MG63 (cell line): Measurements from ENCODE around the gene ATP2B3. TPM values are rescaled to one million over a fixed set of nuclear protein-coding genes. Genes with fewer than 3 reads are reported as not detected.
A peak's percentile ranks its signal among the peaks of the same experiment; 100 is the strongest.

Source experiments
- DNase-seq: peaks from one replicate; pipeline ENCODE4 v3.0.0-alpha.2; 2020
- H3K27me3 ChIP-seq: fragments of 250-450 bp; sonication (Bioruptor Pico); 2 replicates; pipeline ENCODE4 v1.5.1; 2020; ENCODE audit warnings: mild to moderate bottlenecking, moderate library complexity
- H3K36me3 ChIP-seq: fragments of 250-450 bp; sonication (Bioruptor Pico); 2 replicates; pipeline ENCODE4 v1.5.1; 2020; ENCODE audit warnings: mild to moderate bottlenecking, moderate library complexity
- H3K4me3 ChIP-seq: fragments of 250-450 bp; sonication (Bioruptor Pico); 2 replicates; pipeline ENCODE4 v1.5.1; 2020; ENCODE audit warnings: mild to moderate bottlenecking, moderate library complexity
- H3K9me3 ChIP-seq: fragments of 250-450 bp; sonication (Bioruptor Pico); 2 replicates; pipeline ENCODE4 v1.5.1; 2020; ENCODE audit warnings: mild to moderate bottlenecking, moderate library complexity
- total RNA-seq: library from RNA; depleted of rRNA; stranded (reverse); fragments of >200 nt; shearing (Covaris generic); gene quantifications from 2 replicates; pipeline ENCODE4 v1.2.3, GENCODE V29; 2014; ENCODE audit warnings: low replicate concordance

ATP2B3 gene
- total RNA-seq, 1 experiment from 2014 or later: 0.13 TPM

- Histone ChIP-seq H3K36me3 (no peaks in the 10 kb centered on the region), H3K9me3 (no peaks in the 10 kb centered on the region), H3K4me3 (no peak overlapping the region), H3K27me3 (no peaks in the 10 kb centered on the region)
- no peak for DNase-seq
Measured at GRCh38 chrX:153565996-153566580, 48.6 kb downstream of the ATP2B3 start.

GRCh38 chrX:153568451-153569011, 51.1 kb downstream of the ATP2B3 start:
- no peaks in the 10 kb centered on the region for H3K9me3 ChIP-seq
- no peaks in the 10 kb centered on the region for H3K36me3 ChIP-seq
- no peak for DNase-seq
- no peak overlapping the region for H3K4me3 ChIP-seq
- no peaks in the 10 kb centered on the region for H3K27me3 ChIP-seq

- no peak overlapping the region for H3K4me3 ChIP-seq
- no peaks in the 10 kb centered on the region for H3K9me3 ChIP-seq
- no peak for DNase-seq
- H3K36me3 ChIP-seq: no peaks in the 10 kb centered on the region
- H3K27me3 ChIP-seq: no peaks in the 10 kb centered on the region
Measured at GRCh38 chrX:153569475-153569874, 52.0 kb downstream of the ATP2B3 start.

- DNase-seq: no peak
- no peaks in the 10 kb centered on the region for H3K9me3 ChIP-seq
- no peaks in the 10 kb centered on the region for H3K27me3 ChIP-seq
- no peaks in the 10 kb centered on the region for H3K36me3 ChIP-seq
- H3K4me3 ChIP-seq: no peak overlapping the region
Measured at GRCh38 chrX:153571534-153571908, 54.1 kb downstream of the ATP2B3 start.

GRCh38 chrX:153572601-153573000, 55.2 kb downstream of the ATP2B3 start:
- DNase-seq: no peak
- Histone ChIP-seq H3K4me3 (no peak overlapping the region), H3K9me3 (no peaks in the 10 kb centered on the region), H3K27me3 (no peaks in the 10 kb centered on the region), H3K36me3 (no peaks in the 10 kb centered on the region)

GRCh38 chrX:153573984-153574383, 56.5 kb downstream of the ATP2B3 start:
- H3K36me3 ChIP-seq: no peaks in the 10 kb centered on the region
- H3K9me3 ChIP-seq: no peaks in the 10 kb centered on the region
- no peak overlapping the region for H3K4me3 ChIP-seq
- no peak for DNase-seq
- no peaks in the 10 kb centered on the region for H3K27me3 ChIP-seq

GRCh38 chrX:153576239-153576870, 58.9 kb downstream of the ATP2B3 start:
- no peaks in the 10 kb centered on the region for H3K36me3 ChIP-seq
- H3K27me3 ChIP-seq: no peaks in the 10 kb centered on the region
- DNase-seq: no peak
- H3K9me3 ChIP-seq: no peaks in the 10 kb centered on the region
- no peak overlapping the region for H3K4me3 ChIP-seq

- no peak for DNase-seq
- Histone ChIP-seq H3K4me3 (no peak overlapping the region), H3K9me3 (no peaks in the 10 kb centered on the region), H3K36me3 (no peaks in the 10 kb centered on the region), H3K27me3 (no peaks in the 10 kb centered on the region)
Measured at GRCh38 chrX:153576961-153577360, 59.5 kb downstream of the ATP2B3 start.

- no peaks in the 10 kb centered on the region for H3K9me3 ChIP-seq
- no peaks in the 10 kb centered on the region for H3K36me3 ChIP-seq
- no peak for DNase-seq
- no peak overlapping the region for H3K4me3 ChIP-seq
- H3K27me3 ChIP-seq: no peaks in the 10 kb centered on the region
Measured at GRCh38 chrX:153578200-153578835, 60.9 kb downstream of the ATP2B3 start.

GRCh38 chrX:153578889-153579288, 61.4 kb downstream of the ATP2B3 start:
- Histone ChIP-seq H3K27me3 (no peaks in the 10 kb centered on the region), H3K9me3 (no peaks in the 10 kb centered on the region), H3K36me3 (no peaks in the 10 kb centered on the region), H3K4me3 (no peak overlapping the region)
- no peak for DNase-seq

GRCh38 chrX:153580700-153581386, 63.4 kb downstream of the ATP2B3 start:
- H3K36me3 ChIP-seq: no peaks in the 10 kb centered on the region
- no peaks in the 10 kb centered on the region for H3K27me3 ChIP-seq
- H3K4me3 ChIP-seq: no peak overlapping the region
- H3K9me3 ChIP-seq: no peaks in the 10 kb centered on the region
- DNase-seq: peak; percentile 8

- Histone ChIP-seq H3K36me3 (0 out of 2 replicates have a peak, but pooled peaks cover 2% of the 10 kb centered on the region), H3K9me3 (no peaks in the 10 kb centered on the region), H3K27me3 (no peaks in the 10 kb centered on the region), H3K4me3 (no peak overlapping the region)
- DNase-seq: no peak
Measured at GRCh38 chrX:153582896-153583295, 65.5 kb downstream of the ATP2B3 start.

GRCh38 chrX:153583433-153583832, 66.0 kb downstream of the ATP2B3 start:
- Histone ChIP-seq H3K9me3 (no peaks in the 10 kb centered on the region), H3K4me3 (no peak overlapping the region), H3K27me3 (no peaks in the 10 kb centered on the region), H3K36me3 (peaks cover 6% of the 10 kb centered on the region; the same call in 1 of the 2 replicates)
- DNase-seq: no peak

- H3K4me3 ChIP-seq: no peak overlapping the region
- peaks cover 6% of the 10 kb centered on the region; the same call in 1 of the 2 replicates for H3K36me3 ChIP-seq
- no peaks in the 10 kb centered on the region for H3K9me3 ChIP-seq
- DNase-seq: no peak
- no peaks in the 10 kb centered on the region for H3K27me3 ChIP-seq
Measured at GRCh38 chrX:153585827-153586226, 68.4 kb downstream of the ATP2B3 start.

GRCh38 chrX:153587342-153587741, 69.9 kb downstream of the ATP2B3 start:
- Histone ChIP-seq H3K4me3 (no peak overlapping the region), H3K27me3 (no peaks in the 10 kb centered on the region), H3K9me3 (no peaks in the 10 kb centered on the region), H3K36me3 (peaks cover 6% of the 10 kb centered on the region; the same call in 1 of the 2 replicates)
- DNase-seq: no peak

- DNase-seq: no peak
- Histone ChIP-seq H3K36me3 (peaks cover 6% of the 10 kb centered on the region; the same call in 1 of the 2 replicates), H3K27me3 (no peaks in the 10 kb centered on the region), H3K9me3 (no peaks in the 10 kb centered on the region), H3K4me3 (no peak overlapping the region)
Measured at GRCh38 chrX:153588021-153588781, 70.8 kb downstream of the ATP2B3 start.
